Heart left ventricle (tissue), 13 donors: ENCODE results near the gene DCAF8.

Experiments used
- POLR2A ChIP-seq, 2 donors: fragments of 450-650 bp; IDR thresholded peaks; one replicate each; pipeline ENCODE4 v1.6.1; 2017; ENCODE audit warnings: antibody characterized with exemption in 2 of 2, mild to moderate bottlenecking in 2 of 2, moderate library complexity in 2 of 2
- TF ChIP-seq, protein P1 (sequence below), 12 donors: fragments of 200-600 bp; sonication (generic) in 4 of 12; IDR thresholded peaks; one replicate each; pipeline versions ENCODE4 v1.5.0 to v1.8.0; 2018 to 2022; ENCODE audit warnings: antibody characterized with exemption in 12 of 12, mild to moderate bottlenecking in 5 of 12
- donor health status: ischemic (EF 13 %, LVEDD 7.1; RV severe dilation, severe dysfunction).
- donor health status: DM: no; HTN: yes; CAD: no.
- donor health status: DM: no; HTN: no; CAD: no.
- donor health status: ischemic (EF 25% LVEDD 6.9; RV normal size, moderate dysfunction).
- donor health status: ischemic (EF 25% LVEDD 5.7; RV mildly dilated, moderate dysfunction).
- donor health status: ischemic (EF 35%, LVEDD 5.7; RV mildly dilated, moderate dysfunction).
- donor health status: nonischemic (EF 11% LVEDD 7.7; RV severe dilation, severe dysfunction).
- donor health status: DM: yes; HTN: yes; CAD: no.
- donor health status: PGD.
- donor health status: ischemic (EF 29% LVEDD 5.4; RV normal size, mild dysfunction).
- donor health status: nonischemic (EF 23%, LVEDD 6.1; RV moderate dilation, normal function).

DNA sequence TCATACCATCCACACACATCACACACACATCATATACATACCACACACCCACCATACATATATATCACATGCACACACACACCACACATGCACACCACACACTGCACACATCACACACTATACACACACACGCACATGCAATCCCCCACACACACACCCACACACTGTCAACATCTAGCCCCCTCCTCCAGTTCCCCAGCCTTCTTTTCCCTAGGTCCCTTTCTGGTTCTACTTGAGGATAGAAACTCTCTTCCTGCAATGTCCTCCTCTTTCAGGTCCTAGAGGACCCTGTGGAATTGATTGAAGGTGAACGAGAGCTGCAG lies 67.7 kb downstream of the DCAF8 start:
- TF ChIP-seq, protein P1, sequence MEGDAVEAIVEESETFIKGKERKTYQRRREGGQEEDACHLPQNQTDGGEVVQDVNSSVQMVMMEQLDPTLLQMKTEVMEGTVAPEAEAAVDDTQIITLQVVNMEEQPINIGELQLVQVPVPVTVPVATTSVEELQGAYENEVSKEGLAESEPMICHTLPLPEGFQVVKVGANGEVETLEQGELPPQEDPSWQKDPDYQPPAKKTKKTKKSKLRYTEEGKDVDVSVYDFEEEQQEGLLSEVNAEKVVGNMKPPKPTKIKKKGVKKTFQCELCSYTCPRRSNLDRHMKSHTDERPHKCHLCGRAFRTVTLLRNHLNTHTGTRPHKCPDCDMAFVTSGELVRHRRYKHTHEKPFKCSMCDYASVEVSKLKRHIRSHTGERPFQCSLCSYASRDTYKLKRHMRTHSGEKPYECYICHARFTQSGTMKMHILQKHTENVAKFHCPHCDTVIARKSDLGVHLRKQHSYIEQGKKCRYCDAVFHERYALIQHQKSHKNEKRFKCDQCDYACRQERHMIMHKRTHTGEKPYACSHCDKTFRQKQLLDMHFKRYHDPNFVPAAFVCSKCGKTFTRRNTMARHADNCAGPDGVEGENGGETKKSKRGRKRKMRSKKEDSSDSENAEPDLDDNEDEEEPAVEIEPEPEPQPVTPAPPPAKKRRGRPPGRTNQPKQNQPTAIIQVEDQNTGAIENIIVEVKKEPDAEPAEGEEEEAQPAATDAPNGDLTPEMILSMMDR (IDR thresholded peaks at IDR 0.05) = no peak
- TF ChIP-seq POLR2A (IDR thresholded peaks at IDR 0.05) = no peak
